IPS-NIHi11 (cell line): ENCODE data around the gene USP6NL.

Experiments used
- DNase-seq: peaks from one replicate; pipeline ENCODE4 v3.0.0; 2012; ENCODE audit warnings: mixed read lengths, low spot score

Gene USP6NL

GRCh38 chr10:11593612-11594011 lies 17.8 kb downstream of the USP6NL start:
- no peak for DNase-seq

- no peak for DNase-seq
These were observed 21.7 kb downstream of the USP6NL start for GRCh38 chr10:11589738-11590137.

- no peak for DNase-seq
These were observed 22.4 kb downstream of the USP6NL start for GRCh38 chr10:11588873-11589574.

GRCh38 chr10:11587722-11588259 lies 23.7 kb downstream of the USP6NL start:
- DNase-seq, result no peak

GRCh38 chr10:11586170-11586569 lies 25.3 kb downstream of the USP6NL start:
- no peak for DNase-seq

- DNase-seq, result no peak
These were observed 30.2 kb downstream of the USP6NL start for GRCh38 chr10:11581213-11581612.

- no peak for DNase-seq
These were observed 31.6 kb downstream of the USP6NL start for GRCh38 chr10:11579885-11580284.

GRCh38 chr10:11578802-11579255 lies 32.6 kb downstream of the USP6NL start:
- DNase-seq, result no peak

- DNase-seq, result no peak
These were observed 35.2 kb downstream of the USP6NL start for GRCh38 chr10:11576092-11576809.

- DNase-seq, result no peak
These were observed 38.0 kb downstream of the USP6NL start for GRCh38 chr10:11573497-11573896.

GRCh38 chr10:11570751-11571150 lies 40.7 kb downstream of the USP6NL start:
- no peak for DNase-seq

- no peak for DNase-seq
These were observed 42.0 kb downstream of the USP6NL start for GRCh38 chr10:11569471-11569870.

GRCh38 chr10:11568578-11568977 lies 42.9 kb downstream of the USP6NL start:
- no peak for DNase-seq

GRCh38 chr10:11564741-11565140 lies 46.7 kb downstream of the USP6NL start:
- no peak for DNase-seq

- no peak for DNase-seq
These were observed 47.5 kb downstream of the USP6NL start for GRCh38 chr10:11563936-11564335.

- no peak for DNase-seq
These were observed 48.6 kb downstream of the USP6NL start for GRCh38 chr10:11562888-11563287.

GRCh38 chr10:11560076-11560709 lies 51.3 kb downstream of the USP6NL start:
- DNase-seq, result no peak

GRCh38 chr10:11557967-11558366 lies 53.5 kb downstream of the USP6NL start:
- no peak for DNase-seq

- no peak for DNase-seq
These were observed 53.9 kb downstream of the USP6NL start for GRCh38 chr10:11557513-11557912.

GRCh38 chr10:11555556-11555955 lies 55.9 kb downstream of the USP6NL start:
- DNase-seq, result no peak

GRCh38 chr10:11553773-11554381 lies 57.6 kb downstream of the USP6NL start:
- DNase-seq, result no peak

GRCh38 chr10:11551916-11552602 lies 59.4 kb downstream of the USP6NL start:
- no peak for DNase-seq
